A673 (cell line): ENCODE results near the gene SLC9A2. TPM values are rescaled to one million over a fixed set of nuclear protein-coding genes. Genes with fewer than 3 reads are reported as not detected.

Source experiments
- BruUV-seq: library from RNA; stranded (reverse); fragments of 400-500 nt; replicated peaks from 2 replicates; lab custom pipeline; 2021; lab: Mats Ljungman, UMichigan
- CTCF ChIA-PET: fragments of 300-600 bp; sonication (Branson Sonifier 250); formaldehyde crosslinking; loops from one replicate; lab custom pipeline; 2022; ENCODE audit warnings: antibody characterized with exemption; lab: Charles Lee
- POLR2A ChIA-PET: fragments of 300-600 bp; sonication (Branson Sonifier 250); formaldehyde crosslinking; loops from one replicate; lab custom pipeline; 2022; ENCODE audit warnings: antibody characterized with exemption; ENCODE audit not compliant: low non-redundant PET; lab: Charles Lee
- DNase-seq: peaks from one replicate; pipeline ENCODE4 v3.0.0-alpha.2; 2015; ENCODE audit warnings: low spot score
- H3K27ac ChIP-seq: fragments of 200-600 bp; sonication (generic); 2 replicates; pipeline ENCODE4 v1.5.1; 2016; ENCODE audit warnings: mixed run types, low read depth, mild to moderate bottlenecking, mixed read lengths, antibody characterized with exemption, low read length; ENCODE audit not compliant: poor library complexity, severe bottlenecking
- H3K27me3 ChIP-seq: fragments of 200-600 bp; sonication (generic); replicated peaks from 2 replicates; pipeline ENCODE4 v1.6.1; 2017; ENCODE audit warnings: mixed run types, low read depth, mild to moderate bottlenecking, mixed read lengths, antibody characterized with exemption, low read length; ENCODE audit not compliant: insufficient read depth, poor library complexity
- H3K36me3 ChIP-seq: fragments of 200-600 bp; sonication (generic); 2 replicates; pipeline ENCODE4 v1.6.1; 2016; ENCODE audit warnings: mixed run types, mild to moderate bottlenecking, mixed read lengths, antibody characterized with exemption, low read length; ENCODE audit not compliant: insufficient read depth, poor library complexity, severe bottlenecking
- H3K4me1 ChIP-seq: fragments of 200-600 bp; sonication (generic); 2 replicates; pipeline ENCODE4 v1.6.1; 2017; ENCODE audit warnings: mixed run types, mild to moderate bottlenecking, mixed read lengths, antibody characterized with exemption, low read length; ENCODE audit not compliant: insufficient read depth, poor library complexity, severe bottlenecking
- H3K4me3 ChIP-seq: fragments of 200-600 bp; sonication (generic); 2 replicates; pipeline ENCODE4 v1.5.1; 2016; ENCODE audit warnings: low read depth, mixed run types, mild to moderate bottlenecking, mixed read lengths, low read length; ENCODE audit not compliant: poor library complexity, severe bottlenecking
- H3K9me3 ChIP-seq: fragments of 200-600 bp; sonication (generic); 2 replicates; pipeline ENCODE4 v1.6.1; 2016; ENCODE audit warnings: mixed run types, low read depth, mild to moderate bottlenecking, mixed read lengths, antibody characterized with exemption, low read length; ENCODE audit not compliant: poor library complexity, severe bottlenecking
- EZH2 ChIP-seq: fragments of 200-600 bp; sonication (generic); IDR thresholded peaks from 2 replicates; pipeline ENCODE4 v1.6.1; 2017; ENCODE audit warnings: borderline replicate concordance, low read depth, mild to moderate bottlenecking, mixed read lengths, antibody characterized with exemption, low read length; ENCODE audit not compliant: poor library complexity, severe bottlenecking
- intact Hi-C: fragments of 100-400 bp; cut with micrococcal nuclease; formaldehyde crosslinking; loops from one replicate; pipeline ENCODE4 v1.10.0; 2022; ENCODE audit not compliant: unreplicated experiment
- total RNA-seq: library from RNA; stranded (reverse); gene quantifications from 2 replicates; pipeline ENCODE4 v1.2.3, GENCODE V29; 2021
- TF ChIP-seq, protein P1 (sequence below): fragments of 300-800, 200-600 bp; sonication (generic); conservative IDR thresholded peaks from 2 replicates; pipeline ENCODE4 v1.5.1; 2017; ENCODE audit warnings: low read depth, mild to moderate bottlenecking, antibody characterized with exemption, low read length, moderate library complexity, mixed read lengths

SLC9A2 gene
- total RNA-seq, 1 experiment from 2014 or later, result not detected

DNA sequence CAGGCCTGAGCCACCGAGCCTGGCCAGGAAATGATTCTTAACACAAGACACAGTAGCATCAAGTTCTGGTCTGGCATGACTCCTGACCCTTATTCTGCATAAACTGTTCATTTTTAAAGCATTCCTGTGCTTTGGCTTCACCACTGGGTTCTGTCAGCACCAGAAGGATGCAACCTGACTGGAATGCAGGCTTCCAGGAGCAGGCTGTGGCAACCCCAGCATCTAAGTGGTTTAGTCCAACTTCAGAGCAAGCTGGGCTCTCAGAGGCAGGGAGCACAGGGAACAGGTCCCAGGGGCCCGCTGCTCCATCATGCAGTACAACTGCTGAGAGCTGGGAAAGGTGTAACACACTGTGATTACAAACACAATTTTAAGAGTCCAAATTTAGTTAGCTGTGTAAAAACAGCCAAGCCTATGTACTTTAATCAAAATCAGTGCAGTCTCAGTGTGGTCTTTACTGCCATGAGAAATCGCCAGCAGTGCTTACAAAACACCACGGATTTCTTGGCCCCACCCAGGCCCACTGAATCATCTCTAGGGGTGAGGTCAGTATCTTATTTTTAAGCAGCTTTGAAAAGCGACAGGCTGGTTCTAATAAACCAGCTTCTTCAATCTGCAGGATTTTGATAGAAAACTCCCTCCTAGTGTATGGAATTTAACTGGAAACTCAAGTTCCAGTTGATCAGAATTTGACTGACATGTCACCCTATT is 98.1 kb downstream of the SLC9A2 start:
- POLR2A ChIA-PET, result no interaction called here
- CTCF ChIA-PET, result no interaction called here

GRCh38 chr2:102718387-102719316 is 99.3 kb downstream of the SLC9A2 start:
- no TSS peak for BruUV-seq
- DNase-seq, result no peak
- no peaks in the 10 kb centered on the region for H3K4me1 ChIP-seq
- H3K27ac ChIP-seq, result no peak overlapping the region
- POLR2A ChIA-PET, result interaction anchor here (0.6 kb wide), 1 partner anchor 11 kb away, joined by 5 read pairs; no protein-coding TSS in a partner anchor
- intact Hi-C loops, result no loop called here
- CTCF ChIA-PET, result no interaction called here
- H3K9me3 ChIP-seq, result no peaks in the 10 kb centered on the region
- no peak overlapping the region for H3K4me3 ChIP-seq
- H3K36me3 ChIP-seq, result no peaks in the 10 kb centered on the region
- TF ChIP-seq, protein P1, sequence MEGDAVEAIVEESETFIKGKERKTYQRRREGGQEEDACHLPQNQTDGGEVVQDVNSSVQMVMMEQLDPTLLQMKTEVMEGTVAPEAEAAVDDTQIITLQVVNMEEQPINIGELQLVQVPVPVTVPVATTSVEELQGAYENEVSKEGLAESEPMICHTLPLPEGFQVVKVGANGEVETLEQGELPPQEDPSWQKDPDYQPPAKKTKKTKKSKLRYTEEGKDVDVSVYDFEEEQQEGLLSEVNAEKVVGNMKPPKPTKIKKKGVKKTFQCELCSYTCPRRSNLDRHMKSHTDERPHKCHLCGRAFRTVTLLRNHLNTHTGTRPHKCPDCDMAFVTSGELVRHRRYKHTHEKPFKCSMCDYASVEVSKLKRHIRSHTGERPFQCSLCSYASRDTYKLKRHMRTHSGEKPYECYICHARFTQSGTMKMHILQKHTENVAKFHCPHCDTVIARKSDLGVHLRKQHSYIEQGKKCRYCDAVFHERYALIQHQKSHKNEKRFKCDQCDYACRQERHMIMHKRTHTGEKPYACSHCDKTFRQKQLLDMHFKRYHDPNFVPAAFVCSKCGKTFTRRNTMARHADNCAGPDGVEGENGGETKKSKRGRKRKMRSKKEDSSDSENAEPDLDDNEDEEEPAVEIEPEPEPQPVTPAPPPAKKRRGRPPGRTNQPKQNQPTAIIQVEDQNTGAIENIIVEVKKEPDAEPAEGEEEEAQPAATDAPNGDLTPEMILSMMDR, result no peak
- TF ChIP-seq EZH2, result no peak
- H3K27me3 ChIP-seq, result no peaks in the 10 kb centered on the region

More for the DNA sequence above, 98.1 kb downstream of the SLC9A2 start:
- Histone ChIP-seq H3K9me3 (no peaks in the 10 kb centered on the region), H3K36me3 (no peaks in the 10 kb centered on the region), H3K27me3 (no peaks in the 10 kb centered on the region), H3K27ac (no peak overlapping the region), H3K4me3 (no peak overlapping the region), H3K4me1 (no peaks in the 10 kb centered on the region)
- no TSS peak for BruUV-seq
- TF ChIP-seq, protein P1, result no peak
- TF ChIP-seq EZH2, result no peak
- intact Hi-C loops, result no loop called here
- no peak for DNase-seq

DNA sequence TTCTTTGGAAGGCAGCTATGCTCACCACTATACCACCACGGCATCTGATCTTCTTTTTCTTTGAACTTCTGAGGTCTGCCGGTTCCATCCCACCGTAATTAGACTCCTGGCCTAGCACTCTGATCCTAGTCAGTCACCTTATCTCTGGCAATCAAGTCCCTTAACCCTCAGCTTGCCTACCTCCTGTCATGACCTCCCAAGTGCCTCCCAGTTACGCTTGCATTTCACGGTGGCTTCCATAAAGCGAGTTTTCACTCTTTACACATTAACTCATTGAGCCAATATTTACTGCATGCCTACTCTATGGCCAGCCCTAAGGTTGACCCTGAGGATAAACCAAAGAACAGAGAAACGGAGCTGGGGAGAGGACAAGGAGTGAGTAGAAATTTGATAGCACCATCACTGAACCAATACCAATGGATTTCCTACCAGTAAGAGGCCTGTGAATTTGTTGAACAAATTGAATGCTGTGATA is 104.7 kb downstream of the SLC9A2 start:
- DNase-seq, result no peak
- POLR2A ChIA-PET, result no interaction called here
- Histone ChIP-seq H3K36me3 (peaks cover 4% of the 10 kb centered on the region), H3K4me3 (no peak overlapping the region), H3K27me3 (no peaks in the 10 kb centered on the region), H3K9me3 (no peaks in the 10 kb centered on the region), H3K27ac (no peak overlapping the region), H3K4me1 (no peaks in the 10 kb centered on the region)
- CTCF ChIA-PET, result no interaction called here
- BruUV-seq, result no TSS peak
- intact Hi-C loops, result no loop called here
- no peak for TF ChIP-seq EZH2
- TF ChIP-seq, protein P1, result no peak
